H9 (cell line): ENCODE measurements around the gene MICB. TPM values are rescaled to one million over a fixed set of nuclear protein-coding genes. Genes with fewer than 3 reads are reported as not detected.

Experiments used
- DNase-seq: peaks from one replicate; pipeline ENCODE4 v3.0.0-alpha.2; 2017
- H2AFZ ChIP-seq: one replicate; pipeline ENCODE4 v1.6.1; 2013; ENCODE audit warnings: mild to moderate bottlenecking, low read length, control low read depth, moderate library complexity
- H2AK5ac ChIP-seq: 2 replicates; pipeline ENCODE4 v1.6.1; 2013; ENCODE audit warnings: low read length, control low read depth, mixed read lengths; ENCODE audit not compliant: insufficient read length
- H2BK120ac ChIP-seq: one replicate; pipeline ENCODE4 v1.6.1; 2013; ENCODE audit warnings: low read depth, mild to moderate bottlenecking, low read length, control low read depth, inconsistent platforms; ENCODE audit not compliant: poor library complexity, severe bottlenecking
- H2BK12ac ChIP-seq: 2 replicates; pipeline ENCODE4 v1.6.1; 2013; ENCODE audit warnings: low read length, control low read depth, mixed read lengths, low read depth; ENCODE audit not compliant: insufficient read length
- H2BK15ac ChIP-seq: 2 replicates; pipeline ENCODE4 v1.6.1; 2013; ENCODE audit warnings: low read depth, low read length, control low read depth
- H2BK20ac ChIP-seq: one replicate; pipeline ENCODE4 v1.6.1; 2013; ENCODE audit warnings: low read depth, mild to moderate bottlenecking, low read length, control low read depth, inconsistent platforms; ENCODE audit not compliant: poor library complexity, severe bottlenecking
- H2BK5ac ChIP-seq: 2 replicates; pipeline ENCODE4 v1.6.1; 2013; ENCODE audit warnings: low read length, control low read depth, mixed read lengths; ENCODE audit not compliant: insufficient read length
- H3K14ac ChIP-seq: 2 replicates; pipeline ENCODE4 v1.6.1; 2013; ENCODE audit warnings: low read length, control low read depth; ENCODE audit not compliant: insufficient read depth
- H3K18ac ChIP-seq: 2 replicates; pipeline ENCODE4 v1.6.1; 2013; ENCODE audit warnings: low read depth, mild to moderate bottlenecking, mixed read lengths, low read length, control low read depth; ENCODE audit not compliant: insufficient read length
- H3K23ac ChIP-seq: 2 replicates; pipeline ENCODE4 v1.6.1; 2013; ENCODE audit warnings: low read length, control low read depth, mixed read lengths, low read depth; ENCODE audit not compliant: insufficient read length
- H3K23me2 ChIP-seq: 2 replicates; pipeline ENCODE4 v1.6.1; 2013; ENCODE audit warnings: low read depth, mild to moderate bottlenecking, mixed read lengths, low read length, control low read depth; ENCODE audit not compliant: insufficient read length, poor library complexity, severe bottlenecking
- H3K27ac ChIP-seq: 2 replicates; pipeline ENCODE4 v1.5.1; 2013; ENCODE audit warnings: low read length, control low read depth, mixed read lengths, low read depth; ENCODE audit not compliant: insufficient read length
- H3K27me3 ChIP-seq: 2 replicates; pipeline ENCODE4 v1.6.1; 2013; ENCODE audit warnings: low read length, control low read depth, inconsistent platforms; ENCODE audit not compliant: insufficient read depth
- H3K4ac ChIP-seq: 2 replicates; pipeline ENCODE4 v1.6.1; 2013; ENCODE audit warnings: low read depth, mild to moderate bottlenecking, control low read depth, inconsistent platforms, low read length, moderate library complexity
- H3K4me1 ChIP-seq: 2 replicates; pipeline ENCODE4 v1.6.1; 2013; ENCODE audit warnings: low read length, control low read depth, inconsistent platforms; ENCODE audit not compliant: insufficient read depth
- H3K4me2 ChIP-seq: 2 replicates; pipeline ENCODE4 v1.6.1; 2013; ENCODE audit warnings: low read length, control low read depth, mixed read lengths; ENCODE audit not compliant: insufficient read length, insufficient read depth
- H3K56ac ChIP-seq: 2 replicates; pipeline ENCODE4 v1.6.1; 2013; ENCODE audit warnings: low read depth, mild to moderate bottlenecking, mixed read lengths, low read length, control low read depth; ENCODE audit not compliant: insufficient read length
- H3K79me1 ChIP-seq: 2 replicates; pipeline ENCODE4 v1.6.1; 2013; ENCODE audit warnings: low read depth, mild to moderate bottlenecking, moderate library complexity, low read length, control low read depth, inconsistent platforms; ENCODE audit not compliant: insufficient read depth, poor library complexity, severe bottlenecking
- H3K79me2 ChIP-seq: 2 replicates; pipeline ENCODE4 v1.6.1; 2013; ENCODE audit warnings: low read length, control low read depth, inconsistent platforms; ENCODE audit not compliant: insufficient read depth
- H3K9ac ChIP-seq: 2 replicates; pipeline ENCODE4 v1.6.1; 2013; ENCODE audit warnings: low read length, control low read depth, mixed read lengths; ENCODE audit not compliant: insufficient read length; ENCODE audit errors: extremely low read depth
- H3K9me3 ChIP-seq: one replicate; pipeline ENCODE4 v1.6.1; 2013; ENCODE audit warnings: low read depth, low read length, inconsistent platforms; ENCODE audit not compliant: control insufficient read depth
- H3T11ph ChIP-seq: one replicate; pipeline ENCODE4 v1.6.1; 2013; ENCODE audit warnings: mild to moderate bottlenecking, low read length, control low read depth, inconsistent platforms
- H4K20me1 ChIP-seq: one replicate; pipeline ENCODE4 v1.6.1; 2013; ENCODE audit not compliant: control insufficient read depth, insufficient read length, insufficient read depth
- H4K5ac ChIP-seq: 2 replicates; pipeline ENCODE4 v1.6.1; 2013; ENCODE audit warnings: low read depth, mild to moderate bottlenecking, mixed read lengths, low read length, control low read depth; ENCODE audit not compliant: insufficient read length
- H4K8ac ChIP-seq: replicated peaks from 2 replicates; pipeline ENCODE4 v1.6.1; 2013; ENCODE audit warnings: low read length, control low read depth, mixed read lengths, low read depth; ENCODE audit not compliant: insufficient read length
- H4K91ac ChIP-seq: 2 replicates; pipeline ENCODE4 v1.6.1; 2013; ENCODE audit warnings: low read depth, mild to moderate bottlenecking, moderate library complexity, mixed read lengths, low read length, control low read depth; ENCODE audit not compliant: insufficient read length
- H3K27ac Mint-ChIP-seq, 3 experiments: 2 replicates in 2 of 3; 3 replicates in 1 of 3; pipeline ENCODE4 v1.8.0; 2020 to 2021; ENCODE audit warnings: mixed read lengths in 3 of 3, mild to moderate bottlenecking in 1 of 3, moderate library complexity in 1 of 3
- H3K27me3 Mint-ChIP-seq: 2 replicates; pipeline ENCODE4 v1.8.0; 2021; ENCODE audit warnings: low read depth, mild to moderate bottlenecking, moderate library complexity, mixed read lengths
- H3K36me3 Mint-ChIP-seq, 3 experiments: 2 replicates in 2 of 3; 3 replicates in 1 of 3; pipeline ENCODE4 v1.8.0; 2020 to 2021; ENCODE audit warnings: low read depth in 3 of 3, mixed read lengths in 3 of 3; ENCODE audit not compliant: insufficient read depth in 1 of 3
- H3K4me1 Mint-ChIP-seq, 2 experiments: 2 replicates each; pipeline ENCODE4 v1.8.0; 2020; ENCODE audit warnings: mixed read lengths in 2 of 2
- H3K4me3 Mint-ChIP-seq, 2 experiments: 2 replicates in 1 of 2; 3 replicates in 1 of 2; pipeline ENCODE4 v1.8.0; 2020 to 2021; ENCODE audit warnings: mild to moderate bottlenecking in 2 of 2, mixed read lengths in 2 of 2, moderate library complexity in 1 of 2
- H3K9me3 Mint-ChIP-seq, 2 experiments: 2 replicates in 1 of 2; 3 replicates in 1 of 2; pipeline ENCODE4 v1.8.0; 2020; ENCODE audit warnings: mild to moderate bottlenecking in 2 of 2, mixed read lengths in 2 of 2, moderate library complexity in 1 of 2
- WGBS: extraction: QIAGEN DNeasy Blood & Tissue Kit; methylation state at CpG from one replicate; pipeline ENCODE4 v1.1.7; 2013; ENCODE audit warnings: missing lambda C conversion rate, low lambda C conversion rate, mixed read lengths; ENCODE audit not compliant: insufficient read length; ENCODE audit errors: extremely low coverage; 5-methylcytosine and 5-hydroxymethylcytosine counted together
- total RNA-seq: library from RNA; stranded (reverse); gene quantifications from 2 replicates; pipeline ENCODE4 v1.2.1, GENCODE V29; 2021
- TF ChIP-seq, protein P1 (sequence below): fragments of 200-600 bp; sonication (generic); conservative IDR thresholded peaks from 3 replicates; pipeline ENCODE4 v1.8.0; 2021; ENCODE audit warnings: antibody characterized with exemption, mild to moderate bottlenecking

The MICB gene
- total RNA-seq, 1 experiment from 2014 or later, result 6.2 TPM

DNA sequence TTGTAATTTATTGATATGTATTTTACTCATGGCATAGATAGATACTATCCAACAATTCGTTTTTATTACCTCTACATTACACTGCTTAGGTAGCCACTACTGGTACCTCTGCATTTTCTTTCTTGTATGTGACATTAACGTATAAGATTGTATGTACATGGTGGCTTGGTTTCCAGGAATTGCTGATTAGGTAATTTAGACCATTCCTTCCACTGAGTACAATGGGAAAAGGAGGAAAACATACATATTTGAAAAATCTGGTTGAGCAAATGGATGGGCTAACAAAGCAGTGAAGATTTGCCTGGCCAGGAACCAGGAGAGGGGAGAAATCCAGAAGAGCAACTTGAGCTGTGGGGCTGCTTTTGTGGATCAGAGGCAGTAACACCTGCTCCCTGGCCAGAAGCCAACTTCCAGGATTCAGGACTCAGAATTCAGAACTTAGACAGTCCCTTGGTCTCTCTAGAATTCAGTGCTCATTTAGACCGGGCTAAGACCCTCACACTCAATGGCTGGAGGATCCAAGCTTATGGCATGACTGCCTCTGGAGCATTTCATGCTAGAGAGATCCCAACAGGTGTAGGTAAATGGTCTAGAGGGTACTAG is 17.9 kb upstream of the MICB start:
- Histone ChIP-seq H3K14ac (no peak overlapping the region), H4K5ac (no peak overlapping the region), H2BK120ac (no peak overlapping the region), H2BK5ac (no peak overlapping the region), H2AFZ (no peak overlapping the region), H2BK12ac (no peak overlapping the region), H3K9me3 (no peaks in the 10 kb centered on the region), H3K79me2 (no peaks in the 10 kb centered on the region), H3K27me3 (0 out of 2 replicates have a peak, but pooled peaks cover 2% of the 10 kb centered on the region), H3K9ac (no peak overlapping the region), H4K91ac (no peak overlapping the region), H3K4ac (no peak overlapping the region), H3K4me1 (no peaks in the 10 kb centered on the region), H4K8ac (no peak overlapping the region), H3K27ac (no peak overlapping the region), H2BK20ac (no peak overlapping the region), H3K18ac (no peak overlapping the region), H2BK15ac (no peak overlapping the region), H3K56ac (no peak overlapping the region), H3K23ac (no peak overlapping the region), H3K23me2 (no peaks in the 10 kb centered on the region), H3K4me2 (no peak overlapping the region), H2AK5ac (no peak overlapping the region), H3T11ph (no peak overlapping the region), H4K20me1 (no peaks in the 10 kb centered on the region), H3K79me1 (no peaks in the 10 kb centered on the region)
- Mint-ChIP-seq H3K36me3 (no peaks in the 10 kb centered on the region; a peak in 1 of 7 replicates), H3K9me3 (no peaks in the 10 kb centered on the region), H3K4me3 (no peak overlapping the region), H3K4me1 (no peaks in the 10 kb centered on the region), H3K27ac (no peak overlapping the region), H3K27me3 (peaks cover 5% of the 10 kb centered on the region)
- WGBS, result no CpG with 5 or more reads among the region's 3 CpGs
- TF ChIP-seq, protein P1, sequence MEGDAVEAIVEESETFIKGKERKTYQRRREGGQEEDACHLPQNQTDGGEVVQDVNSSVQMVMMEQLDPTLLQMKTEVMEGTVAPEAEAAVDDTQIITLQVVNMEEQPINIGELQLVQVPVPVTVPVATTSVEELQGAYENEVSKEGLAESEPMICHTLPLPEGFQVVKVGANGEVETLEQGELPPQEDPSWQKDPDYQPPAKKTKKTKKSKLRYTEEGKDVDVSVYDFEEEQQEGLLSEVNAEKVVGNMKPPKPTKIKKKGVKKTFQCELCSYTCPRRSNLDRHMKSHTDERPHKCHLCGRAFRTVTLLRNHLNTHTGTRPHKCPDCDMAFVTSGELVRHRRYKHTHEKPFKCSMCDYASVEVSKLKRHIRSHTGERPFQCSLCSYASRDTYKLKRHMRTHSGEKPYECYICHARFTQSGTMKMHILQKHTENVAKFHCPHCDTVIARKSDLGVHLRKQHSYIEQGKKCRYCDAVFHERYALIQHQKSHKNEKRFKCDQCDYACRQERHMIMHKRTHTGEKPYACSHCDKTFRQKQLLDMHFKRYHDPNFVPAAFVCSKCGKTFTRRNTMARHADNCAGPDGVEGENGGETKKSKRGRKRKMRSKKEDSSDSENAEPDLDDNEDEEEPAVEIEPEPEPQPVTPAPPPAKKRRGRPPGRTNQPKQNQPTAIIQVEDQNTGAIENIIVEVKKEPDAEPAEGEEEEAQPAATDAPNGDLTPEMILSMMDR, result no peak
- DNase-seq, result no peak
